ENCODE measurements around the gene ADM5. TPM values are rescaled to one million over a fixed set of nuclear protein-coding genes. Genes with fewer than 3 reads are reported as not detected.

ADM5 gene
- total RNA-seq, 1 donor from 2014 or later = 1.5 TPM

DNA sequence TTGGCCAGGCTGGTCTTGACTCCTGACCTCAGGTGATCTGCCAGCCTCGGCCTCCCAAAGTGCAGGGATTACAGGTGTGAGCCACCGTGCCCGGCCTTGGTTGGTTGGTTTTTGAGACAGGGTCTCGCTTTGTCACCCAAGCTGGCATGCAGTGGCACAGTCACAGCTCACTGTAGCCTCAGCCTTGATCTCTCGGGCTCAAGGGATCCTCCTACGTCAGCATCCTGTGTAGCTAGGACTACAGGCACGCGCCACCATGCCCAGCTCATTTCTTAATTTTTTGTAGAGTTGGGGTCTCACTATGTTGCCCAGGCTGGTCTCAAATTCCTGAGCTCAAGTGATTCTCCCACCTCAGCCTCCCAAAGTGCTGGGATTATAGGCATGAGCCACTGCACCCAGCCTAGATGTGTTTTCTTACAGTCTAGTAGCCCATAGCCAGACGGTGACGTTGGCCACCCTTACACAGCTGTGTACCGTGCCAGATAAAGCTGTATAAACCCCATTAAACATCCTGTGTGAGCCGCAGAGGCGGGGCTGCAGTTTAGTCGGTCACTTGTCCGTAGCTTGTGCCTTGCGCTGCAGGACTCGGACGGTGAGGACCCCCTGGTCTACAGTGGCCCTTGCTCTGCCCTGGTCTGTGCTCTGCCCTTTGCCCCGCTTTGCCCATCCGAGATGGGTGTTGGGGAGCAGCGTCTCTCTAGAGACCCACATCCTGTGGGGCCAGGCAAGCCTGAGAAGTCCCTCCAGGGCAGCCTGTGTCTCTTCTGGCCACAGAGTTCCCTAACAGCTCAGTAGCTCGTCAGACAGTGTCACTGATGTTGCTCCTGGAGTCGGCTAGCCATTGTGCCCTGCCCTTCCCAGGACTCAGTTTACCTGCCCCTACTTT lies 33.6 kb upstream of the ADM5 start:
- TF ChIP-seq, protein P1, sequence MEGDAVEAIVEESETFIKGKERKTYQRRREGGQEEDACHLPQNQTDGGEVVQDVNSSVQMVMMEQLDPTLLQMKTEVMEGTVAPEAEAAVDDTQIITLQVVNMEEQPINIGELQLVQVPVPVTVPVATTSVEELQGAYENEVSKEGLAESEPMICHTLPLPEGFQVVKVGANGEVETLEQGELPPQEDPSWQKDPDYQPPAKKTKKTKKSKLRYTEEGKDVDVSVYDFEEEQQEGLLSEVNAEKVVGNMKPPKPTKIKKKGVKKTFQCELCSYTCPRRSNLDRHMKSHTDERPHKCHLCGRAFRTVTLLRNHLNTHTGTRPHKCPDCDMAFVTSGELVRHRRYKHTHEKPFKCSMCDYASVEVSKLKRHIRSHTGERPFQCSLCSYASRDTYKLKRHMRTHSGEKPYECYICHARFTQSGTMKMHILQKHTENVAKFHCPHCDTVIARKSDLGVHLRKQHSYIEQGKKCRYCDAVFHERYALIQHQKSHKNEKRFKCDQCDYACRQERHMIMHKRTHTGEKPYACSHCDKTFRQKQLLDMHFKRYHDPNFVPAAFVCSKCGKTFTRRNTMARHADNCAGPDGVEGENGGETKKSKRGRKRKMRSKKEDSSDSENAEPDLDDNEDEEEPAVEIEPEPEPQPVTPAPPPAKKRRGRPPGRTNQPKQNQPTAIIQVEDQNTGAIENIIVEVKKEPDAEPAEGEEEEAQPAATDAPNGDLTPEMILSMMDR (IDR thresholded peaks at IDR 0.05) = no peak
- H3K4me3 Mint-ChIP-seq (ENCODE audit: unreplicated experiment) = no peak overlapping the region

DNA sequence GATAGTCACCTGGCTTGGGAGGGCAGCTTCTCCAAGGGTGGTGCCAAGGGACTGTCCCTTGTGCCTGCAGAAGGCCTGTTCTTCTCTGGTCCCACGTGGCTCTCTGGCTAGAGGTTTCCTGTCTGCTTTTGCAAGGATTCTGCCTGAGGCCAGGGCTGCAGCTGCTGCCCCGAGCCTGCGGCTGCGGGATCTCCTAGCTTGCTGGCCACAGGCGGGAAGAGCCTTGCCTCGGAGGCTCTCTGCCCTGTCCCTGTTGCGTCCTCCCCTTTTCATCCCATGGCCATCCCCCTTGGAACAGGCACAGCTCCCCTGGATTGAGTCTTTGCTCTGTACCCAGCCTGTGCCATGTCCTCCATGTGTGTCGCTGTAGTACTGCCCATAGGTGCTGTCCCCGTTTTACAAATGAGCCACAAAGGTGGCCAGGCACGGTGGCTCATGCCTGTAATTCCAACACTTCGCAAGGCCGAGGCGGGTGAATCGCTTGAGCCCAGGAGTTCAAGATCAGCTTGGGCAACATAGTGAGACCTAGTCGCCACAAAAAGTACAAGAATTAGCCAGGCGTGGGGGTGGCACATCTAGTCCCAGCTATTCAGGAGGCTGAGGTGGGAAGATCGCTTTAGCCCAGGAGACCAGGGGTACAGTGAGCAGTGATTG lies 32.8 kb upstream of the ADM5 start:
- Mint-ChIP-seq H3K4me3 (ENCODE audit: unreplicated experiment) (no peak overlapping the region), H3K4me1 (ENCODE audit: unreplicated experiment) (no peaks in the 10 kb centered on the region), H3K36me3 (ENCODE audit: unreplicated experiment) (peaks cover 25% of the 10 kb centered on the region), H3K9me3 (ENCODE audit: unreplicated experiment) (no peaks in the 10 kb centered on the region), H3K27ac (ENCODE audit: unreplicated experiment) (no peak overlapping the region), H3K27me3 (ENCODE audit: unreplicated experiment) (no peaks in the 10 kb centered on the region)
- TF ChIP-seq, protein P1 (IDR thresholded peaks at IDR 0.05) = no peak
- no peak for DNase-seq (ENCODE audit: extremely low spot score, unreplicated experiment)

More for the DNA sequence above, 33.6 kb upstream of the ADM5 start:
- no peak for DNase-seq (ENCODE audit: extremely low spot score, unreplicated experiment)
- no peaks in the 10 kb centered on the region for H3K27me3 Mint-ChIP-seq (ENCODE audit: unreplicated experiment)
- peaks cover 25% of the 10 kb centered on the region for H3K36me3 Mint-ChIP-seq (ENCODE audit: unreplicated experiment)
- no peak overlapping the region for H3K27ac Mint-ChIP-seq (ENCODE audit: unreplicated experiment)
- H3K9me3 Mint-ChIP-seq (ENCODE audit: unreplicated experiment) = no peaks in the 10 kb centered on the region
- no peaks in the 10 kb centered on the region for H3K4me1 Mint-ChIP-seq (ENCODE audit: unreplicated experiment)

DNA sequence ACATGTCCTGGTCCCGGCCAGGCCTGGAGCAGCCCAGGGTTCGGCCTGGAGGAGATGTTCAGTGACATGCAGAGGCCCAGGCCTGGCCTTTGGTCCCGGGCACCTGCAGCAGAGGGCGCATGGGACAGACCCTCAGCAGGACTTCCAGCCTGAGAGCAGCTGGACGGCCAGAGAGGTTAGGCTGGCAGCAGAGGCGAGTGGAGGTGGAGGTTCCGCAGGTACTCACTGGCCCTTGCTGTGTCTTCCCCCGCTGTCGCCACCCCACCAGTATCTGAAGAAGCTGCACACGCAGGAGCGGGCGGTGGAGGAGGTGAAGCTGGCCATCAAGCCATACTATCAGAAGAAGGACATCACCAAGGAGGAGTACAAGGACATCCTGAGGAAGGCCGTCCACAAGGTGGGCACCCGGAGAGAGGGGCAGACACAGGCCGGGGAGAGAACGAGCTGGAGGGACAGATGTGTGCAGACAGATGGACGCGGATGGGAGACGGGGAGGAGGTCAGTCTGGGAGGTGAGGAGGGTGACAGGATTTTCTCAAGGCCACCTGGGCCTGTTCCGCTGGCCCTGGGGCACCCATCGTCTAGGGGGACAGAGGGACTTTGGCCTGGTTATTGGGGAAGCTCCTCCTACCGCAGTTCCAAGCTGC lies 31.8 kb upstream of the ADM5 start:
- no peak overlapping the region for H3K4me3 Mint-ChIP-seq (ENCODE audit: unreplicated experiment)
- H3K27ac Mint-ChIP-seq (ENCODE audit: unreplicated experiment) = no peak overlapping the region
- H3K4me1 Mint-ChIP-seq (ENCODE audit: unreplicated experiment) = peaks cover 1% of the 10 kb centered on the region
- peaks cover 25% of the 10 kb centered on the region for H3K36me3 Mint-ChIP-seq (ENCODE audit: unreplicated experiment)
- H3K27me3 Mint-ChIP-seq (ENCODE audit: unreplicated experiment) = no peaks in the 10 kb centered on the region
- TF ChIP-seq, protein P1 (IDR thresholded peaks at IDR 0.05) = no peak
- no peak for DNase-seq (ENCODE audit: extremely low spot score, unreplicated experiment)
- no peaks in the 10 kb centered on the region for H3K9me3 Mint-ChIP-seq (ENCODE audit: unreplicated experiment)

DNA sequence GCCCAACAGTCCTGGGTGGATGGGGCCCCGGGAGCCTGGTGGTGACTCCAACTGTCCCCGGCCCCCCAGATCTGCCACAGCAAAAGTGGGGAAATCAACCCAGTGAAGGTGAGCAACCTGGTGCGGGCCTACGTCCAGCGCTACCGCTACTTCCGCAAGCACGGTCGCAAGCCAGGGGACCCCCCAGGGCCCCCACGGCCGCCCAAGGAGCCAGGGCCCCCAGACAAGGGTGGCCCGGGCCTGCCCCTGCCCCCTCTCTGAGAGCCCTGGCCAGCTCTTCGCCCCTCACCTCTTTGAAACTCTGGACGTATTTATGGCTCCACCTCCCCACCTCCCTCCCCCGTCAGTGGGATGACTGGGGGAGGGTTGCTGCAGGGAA lies 31.3 kb upstream of the ADM5 start:
- H3K9me3 Mint-ChIP-seq (ENCODE audit: unreplicated experiment) = no peaks in the 10 kb centered on the region
- no peak overlapping the region for H3K4me3 Mint-ChIP-seq (ENCODE audit: unreplicated experiment)
- no peak for DNase-seq (ENCODE audit: extremely low spot score, unreplicated experiment)
- no peak overlapping the region for H3K27ac Mint-ChIP-seq (ENCODE audit: unreplicated experiment)
- H3K27me3 Mint-ChIP-seq (ENCODE audit: unreplicated experiment) = no peaks in the 10 kb centered on the region
- TF ChIP-seq, protein P1 (IDR thresholded peaks at IDR 0.05) = no peak
- peaks cover 5% of the 10 kb centered on the region for H3K4me1 Mint-ChIP-seq (ENCODE audit: unreplicated experiment)
- H3K36me3 Mint-ChIP-seq (ENCODE audit: unreplicated experiment) = peaks cover 22% of the 10 kb centered on the region

All from osteocyte (in vitro differentiated cells).